ENCODE data around the gene CHST1. TPM values are rescaled to one million over a fixed set of nuclear protein-coding genes. Genes with fewer than 3 reads are reported as not detected.

Gene CHST1
- polyA plus RNA-seq, 2 of the 4 experiments (the other 2 are of a cell fraction): 0.40 to 0.89 TPM

- CTCF ChIA-PET: interaction anchor here (1.0 to 1.5 kb wide), 2 partner anchors 45 to 239 kb away, joined by 3 to 8 read pairs; no protein-coding TSS in a partner anchor
- no peak for TF ChIP-seq ATOH8 (CRISPR knock-in tag; IDR thresholded peaks at IDR 0.05; ENCODE audit: low read depth)
- Histone ChIP-seq H3K9me3 (no peaks in the 10 kb centered on the region), H3K27ac (no peak overlapping the region), H3K4me1 (no peaks in the 10 kb centered on the region), H3K4me3 (no peak overlapping the region), H3K4me2 (no peak overlapping the region)
- ATAC-seq (no peak), DNase-seq (ENCODE audit: low read depth in 1 of 2, low spot score in 1 of 2) (no peak), FAIRE-seq (no peak)
- 10% methylated on average over 3 of the region's 3 CpGs for WGBS (ENCODE audit: missing lambda C conversion rate)
- POLR2A ChIA-PET: no interaction called here
These were observed 54.8 kb downstream of the CHST1 start for GRCh38 chr11:45610627-45611026.

GRCh38 chr11:45609902-45610301, 55.5 kb downstream of the CHST1 start:
- 0% methylated on average over 2 of the region's 2 CpGs for WGBS (ENCODE audit: missing lambda C conversion rate)
- POLR2A ChIA-PET: no interaction called here
- FAIRE-seq (no peak), ATAC-seq (no peak), DNase-seq (ENCODE audit: low read depth in 1 of 2, low spot score in 1 of 2) (no peak)
- Histone ChIP-seq H3K9me3 (no peaks in the 10 kb centered on the region), H3K4me2 (no peak overlapping the region), H3K4me3 (no peak overlapping the region), H3K27ac (no peak overlapping the region), H3K4me1 (no peaks in the 10 kb centered on the region)
- TF ChIP-seq CBX2 (IDR thresholded peaks at IDR 0.05; ENCODE audit: borderline replicate concordance, low read depth) (no peak), HOXA7 (CRISPR knock-in tag; IDR thresholded peaks at IDR 0.05) (no peak), NFE2L2 (conservative IDR thresholded peaks at IDR 0.05; ENCODE audit: low read length) (no peak), MAFK (IDR thresholded peaks at IDR 0.05; ENCODE audit: partially characterized antibody) (no peak), HOXB5 (CRISPR knock-in tag; IDR thresholded peaks at IDR 0.05) (no peak), HEYL (CRISPR knock-in tag; IDR thresholded peaks at IDR 0.05) (no peak), ELK1 (IDR thresholded peaks at IDR 0.05; ENCODE audit: low read depth, low read length) (no peak), CHD2 (IDR thresholded peaks at IDR 0.05; ENCODE audit: low read length, partially characterized antibody) (no peak), RARB (CRISPR knock-in tag; IDR thresholded peaks at IDR 0.05) (no peak), HMGXB4 (CRISPR knock-in tag; IDR thresholded peaks at IDR 0.05; ENCODE audit: borderline replicate concordance) (no peak), RCOR1 (IDR thresholded peaks at IDR 0.05; ENCODE audit: low read depth, low read length) (no peak)
- CTCF ChIA-PET: interaction anchor here (1.0 to 1.5 kb wide), 2 partner anchors 45 to 239 kb away, joined by 3 to 8 read pairs; no protein-coding TSS in a partner anchor

- Histone ChIP-seq H3K4me3 (no peak overlapping the region), H3K4me2 (no peak overlapping the region), H3K4me1 (no peaks in the 10 kb centered on the region), H3K27ac (no peak overlapping the region), H3K9me3 (no peaks in the 10 kb centered on the region)
- 25% methylated on average over 3 of the region's 3 CpGs for WGBS (ENCODE audit: missing lambda C conversion rate)
- DNase-seq (ENCODE audit: low read depth in 1 of 2, low spot score in 1 of 2): no peak
- ChIA-PET POLR2A (no interaction called here), CTCF (no interaction called here)
- FAIRE-seq: no peak
- TF ChIP-seq NFE2L2 (conservative IDR thresholded peaks at IDR 0.05; ENCODE audit: low read length) (no peak), SMC3 (IDR thresholded peaks at IDR 0.05) (no peak), ATOH8 (CRISPR knock-in tag; IDR thresholded peaks at IDR 0.05; ENCODE audit: low read depth) (no peak), CEBPB (IDR thresholded peaks at IDR 0.05) (no peak), JUN (IDR thresholded peaks at IDR 0.05) (no peak), GATA3 (IDR thresholded peaks at IDR 0.05; ENCODE audit: borderline replicate concordance) (no peak), RCOR1 (IDR thresholded peaks at IDR 0.05; ENCODE audit: low read depth, low read length) (no peak), EP300 (IDR thresholded peaks at IDR 0.05) (no peak), ELK1 (IDR thresholded peaks at IDR 0.05; ENCODE audit: low read depth, low read length) (no peak), REST (IDR thresholded peaks at IDR 0.05) (no peak), PHF8 (IDR thresholded peaks at IDR 0.05; ENCODE audit: borderline replicate concordance, low read depth) (no peak), RNF2 (IDR thresholded peaks at IDR 0.05; ENCODE audit: borderline replicate concordance, low read depth) (no peak), MAFK (IDR thresholded peaks at IDR 0.05; ENCODE audit: partially characterized antibody) (no peak), HEYL (CRISPR knock-in tag; IDR thresholded peaks at IDR 0.05) (no peak), HOXB13 (CRISPR knock-in tag; IDR thresholded peaks at IDR 0.05; ENCODE audit: low read depth) (no peak), EHF (CRISPR knock-in tag; IDR thresholded peaks at IDR 0.05) (no peak)
- no peak for ATAC-seq
These were observed 56.1 kb downstream of the CHST1 start for GRCh38 chr11:45609337-45609736.
